Common myeloid progenitor, CD34-positive (primary cell): Measurements from ENCODE around the gene VILL.

Source experiments
- CTCF ChIA-PET: fragments of 350-600 bp; sonication (Branson Sonifier 250); formaldehyde crosslinking; loops from one replicate; lab custom pipeline; 2021; ENCODE audit warnings: antibody characterized with exemption; lab: Charles Lee
- POLR2A ChIA-PET: fragments of 350-600 bp; sonication (Branson Sonifier 250); formaldehyde crosslinking; loops from one replicate; lab custom pipeline; 2021; ENCODE audit warnings: antibody characterized with exemption; lab: Charles Lee
- DNase-seq, 3 donors: peaks; one replicate each; pipeline versions ENCODE4 v3.0.0 to v3.0.0-alpha.2; 2013
- H3K27ac ChIP-seq, 2 experiments: 1 replicate in 1 of 2; 2 replicates in 1 of 2; pipeline ENCODE4 v1.7.0; 2013; ENCODE audit warnings: inconsistent platforms in 2 of 2, low read length in 2 of 2, mild to moderate bottlenecking in 2 of 2, low read depth in 1 of 2, moderate library complexity in 1 of 2; ENCODE audit not compliant: severe bottlenecking in 2 of 2, insufficient read depth in 1 of 2, poor library complexity in 1 of 2
- H3K27me3 ChIP-seq, 5 experiments: replicated peaks in 2 of 5; 1 replicate in 3 of 5; 2 replicates in 2 of 5; pipeline versions ENCODE4 v1.6.1 to v1.7.0; 2013; ENCODE audit warnings: low read length in 4 of 5, mild to moderate bottlenecking in 2 of 5, moderate library complexity in 2 of 5, inconsistent platforms in 1 of 5; ENCODE audit not compliant: insufficient read depth in 5 of 5, control insufficient read depth in 4 of 5
- H3K36me3 ChIP-seq, 4 experiments: 1 replicate in 2 of 4; 2 replicates in 2 of 4; pipeline versions ENCODE4 v1.6.1 to v1.7.0; 2013; ENCODE audit warnings: low read length in 3 of 4, control low read depth in 1 of 4, mild to moderate bottlenecking in 1 of 4; ENCODE audit not compliant: control insufficient read depth in 4 of 4, insufficient read depth in 4 of 4
- H3K4me1 ChIP-seq, 4 experiments: 1 replicate in 3 of 4; 2 replicates in 1 of 4; pipeline versions ENCODE4 v1.6.1 to v1.7.1; 2013; ENCODE audit warnings: low read length in 3 of 4, mild to moderate bottlenecking in 3 of 4, control low read depth in 1 of 4, inconsistent platforms in 1 of 4, moderate library complexity in 1 of 4; ENCODE audit not compliant: control insufficient read depth in 4 of 4, insufficient read depth in 4 of 4; ENCODE audit errors: control extremely low read depth in 1 of 4
- H3K4me3 ChIP-seq, 7 experiments: 1 replicate in 4 of 7; 2 replicates in 3 of 7; pipeline versions ENCODE4 v1.5.1 to v1.7.0; 2013; ENCODE audit warnings: mild to moderate bottlenecking in 7 of 7, low read length in 6 of 7, moderate library complexity in 6 of 7, inconsistent platforms in 2 of 7, low read depth in 2 of 7, control low read depth in 1 of 7; ENCODE audit not compliant: insufficient read depth in 4 of 7, control insufficient read depth in 1 of 7; ENCODE audit errors: extremely low read depth in 1 of 7
- H3K9me3 ChIP-seq, 5 experiments: 1 replicate in 4 of 5; 2 replicates in 1 of 5; pipeline versions ENCODE4 v1.6.1 to v1.7.1; 2013; ENCODE audit warnings: low read length in 4 of 5, mild to moderate bottlenecking in 2 of 5, inconsistent platforms in 1 of 5, low read depth in 1 of 5, moderate library complexity in 1 of 5; ENCODE audit not compliant: control insufficient read depth in 4 of 5, insufficient read depth in 2 of 5; ENCODE audit errors: control extremely low read depth in 1 of 5
- WGBS: methylation state at CpG from one replicate; pipeline ENCODE4 v1.1.5; 2013; ENCODE audit not compliant: insufficient coverage; 5-methylcytosine and 5-hydroxymethylcytosine counted together

The VILL gene

GRCh38 chr3:37992271-37993066 lies 1.9 kb downstream of the VILL start:
- CTCF ChIA-PET, result interaction anchor here (1.1 to 2.8 kb wide), 2 partner anchors 10 to 18 kb away, joined by 3 to 9 read pairs; no protein-coding TSS in a partner anchor
- 100% methylated on average over 8 of the region's 9 CpGs for WGBS
- no peaks in the 10 kb centered on the region for H3K9me3 ChIP-seq
- H3K4me3 ChIP-seq, result no peak overlapping the region
- H3K36me3 ChIP-seq, result peaks cover 3 to 17% (median 12%) of the 10 kb centered on the region in 4 experiments
- POLR2A ChIA-PET, result interaction anchor here (0.6 kb wide), 1 partner anchor 975 kb away, joined by 4 read pairs; no protein-coding TSS in a partner anchor
- H3K4me1 ChIP-seq, result peaks cover 0 to 31% (median 17%) of the 10 kb centered on the region in 4 experiments
- DNase-seq, result no peak
- H3K27me3 ChIP-seq, result no peaks in the 10 kb centered on the region
- H3K27ac ChIP-seq, result no peak overlapping the region

DNA sequence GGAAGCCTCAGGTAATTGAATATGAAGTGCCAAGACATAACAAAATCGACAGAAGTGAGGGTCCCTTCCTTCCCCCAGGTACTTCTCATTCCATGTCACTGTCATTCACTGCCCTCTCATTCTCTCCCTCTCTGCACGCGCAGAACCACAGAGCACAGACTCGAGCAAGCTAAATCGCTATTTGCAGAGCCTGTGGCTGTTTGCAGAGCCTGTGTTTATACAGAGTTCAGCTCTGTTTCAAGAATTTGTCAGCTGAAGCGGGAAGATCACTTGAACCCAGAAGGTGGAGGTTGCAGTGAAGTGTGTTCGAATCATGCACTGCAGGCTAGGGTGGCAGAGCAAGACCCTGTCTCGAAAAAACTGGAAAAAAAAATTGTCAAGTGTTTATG lies 2.5 kb downstream of the VILL start:
- POLR2A ChIA-PET, result no interaction called here
- H3K27me3 ChIP-seq, result no peaks in the 10 kb centered on the region
- CTCF ChIA-PET, result interaction anchor here (1.1 to 2.8 kb wide), 3 partner anchors 9 to 18 kb away, joined by 3 to 9 read pairs (median 4); no protein-coding TSS in a partner anchor
- H3K9me3 ChIP-seq, result no peaks in the 10 kb centered on the region
- H3K36me3 ChIP-seq, result peaks cover 3 to 19% (median 14%) of the 10 kb centered on the region in 4 experiments
- no peak overlapping the region for H3K27ac ChIP-seq
- 100% methylated on average over 7 of the region's 8 CpGs for WGBS
- peaks cover 0 to 35% (median 19%) of the 10 kb centered on the region in 4 experiments for H3K4me1 ChIP-seq
- peak overlapping the region in 1 of 7 experiments; percentile 94 for H3K4me3 ChIP-seq
- DNase-seq, result no peak

DNA sequence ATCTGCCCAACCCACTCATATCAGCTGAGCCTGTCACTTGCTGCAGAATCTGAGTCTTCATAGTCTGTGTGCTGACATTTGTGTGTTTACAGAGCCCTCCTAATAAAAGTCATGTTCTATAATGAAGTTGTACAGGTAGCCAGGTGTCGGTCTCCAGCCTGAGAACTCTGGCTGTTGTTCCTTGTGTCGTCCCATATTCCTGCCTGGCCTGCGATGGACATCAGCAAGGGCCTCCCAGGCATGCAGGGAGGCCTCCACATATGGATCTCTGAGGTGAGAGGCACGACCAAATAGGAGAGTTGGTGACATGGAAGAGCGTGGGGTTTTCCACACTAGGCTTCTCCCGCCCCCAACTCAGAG lies 2.9 kb downstream of the VILL start:
- ChIA-PET POLR2A (no interaction called here), CTCF (interaction anchor here (1.6 to 2.8 kb wide), 2 partner anchors 9 to 19 kb away, joined by 4 to 9 read pairs; no protein-coding TSS in a partner anchor)
- Histone ChIP-seq H3K36me3 (peaks cover 3 to 19% (median 14%) of the 10 kb centered on the region in 4 experiments), H3K9me3 (no peaks in the 10 kb centered on the region), H3K4me1 (peaks cover 0 to 39% (median 23%) of the 10 kb centered on the region in 4 experiments), H3K27ac (peak overlapping the region; percentile 52 to 80), H3K4me3 (peak overlapping the region; percentile 63 to 94 (median 76)), H3K27me3 (no peaks in the 10 kb centered on the region)
- WGBS, result 100% methylated on average over 3 of the region's 6 CpGs
- no peak for DNase-seq

GRCh38 chr3:37993820-37994638 lies 3.4 kb downstream of the VILL start:
- peaks cover 0 to 42% (median 27%) of the 10 kb centered on the region in 4 experiments for H3K4me1 ChIP-seq
- H3K4me3 ChIP-seq, result peak overlapping the region; percentile 63 to 94 (median 76)
- DNase-seq, result peak; percentile 48 to 72 (median 62)
- no peaks in the 10 kb centered on the region for H3K9me3 ChIP-seq
- WGBS, result 0% methylated on average over 29 of the region's 49 CpGs
- POLR2A ChIA-PET, result no interaction called here
- peaks cover 3 to 19% (median 14%) of the 10 kb centered on the region in 4 experiments for H3K36me3 ChIP-seq
- peak overlapping the region; percentile 52 to 80 for H3K27ac ChIP-seq
- CTCF ChIA-PET, result interaction anchor here (1.6 to 2.8 kb wide), 2 partner anchors 10 to 19 kb away, joined by 4 to 9 read pairs; no protein-coding TSS in a partner anchor
- no peaks in the 10 kb centered on the region for H3K27me3 ChIP-seq

GRCh38 chr3:37994639-37994972 lies 4.0 kb downstream of the VILL start:
- Histone ChIP-seq H3K9me3 (no peaks in the 10 kb centered on the region), H3K4me3 (peak overlapping the region in 6 of 7 experiments; percentile 66 to 94 (median 82)), H3K27me3 (no peaks in the 10 kb centered on the region), H3K36me3 (peaks cover 3 to 24% (median 15%) of the 10 kb centered on the region in 4 experiments), H3K27ac (peak overlapping the region in 1 of 2 experiments; percentile 80), H3K4me1 (peaks cover 0 to 46% (median 28%) of the 10 kb centered on the region in 4 experiments)
- DNase-seq, result peak in 1 of 3 donors; percentile 9
- ChIA-PET POLR2A (no interaction called here), CTCF (interaction anchor here (1.6 to 2.8 kb wide), 2 partner anchors 10 to 20 kb away, joined by 4 to 9 read pairs; no protein-coding TSS in a partner anchor)
- WGBS, result no CpG with 5 or more reads among the region's 2 CpGs

DNA sequence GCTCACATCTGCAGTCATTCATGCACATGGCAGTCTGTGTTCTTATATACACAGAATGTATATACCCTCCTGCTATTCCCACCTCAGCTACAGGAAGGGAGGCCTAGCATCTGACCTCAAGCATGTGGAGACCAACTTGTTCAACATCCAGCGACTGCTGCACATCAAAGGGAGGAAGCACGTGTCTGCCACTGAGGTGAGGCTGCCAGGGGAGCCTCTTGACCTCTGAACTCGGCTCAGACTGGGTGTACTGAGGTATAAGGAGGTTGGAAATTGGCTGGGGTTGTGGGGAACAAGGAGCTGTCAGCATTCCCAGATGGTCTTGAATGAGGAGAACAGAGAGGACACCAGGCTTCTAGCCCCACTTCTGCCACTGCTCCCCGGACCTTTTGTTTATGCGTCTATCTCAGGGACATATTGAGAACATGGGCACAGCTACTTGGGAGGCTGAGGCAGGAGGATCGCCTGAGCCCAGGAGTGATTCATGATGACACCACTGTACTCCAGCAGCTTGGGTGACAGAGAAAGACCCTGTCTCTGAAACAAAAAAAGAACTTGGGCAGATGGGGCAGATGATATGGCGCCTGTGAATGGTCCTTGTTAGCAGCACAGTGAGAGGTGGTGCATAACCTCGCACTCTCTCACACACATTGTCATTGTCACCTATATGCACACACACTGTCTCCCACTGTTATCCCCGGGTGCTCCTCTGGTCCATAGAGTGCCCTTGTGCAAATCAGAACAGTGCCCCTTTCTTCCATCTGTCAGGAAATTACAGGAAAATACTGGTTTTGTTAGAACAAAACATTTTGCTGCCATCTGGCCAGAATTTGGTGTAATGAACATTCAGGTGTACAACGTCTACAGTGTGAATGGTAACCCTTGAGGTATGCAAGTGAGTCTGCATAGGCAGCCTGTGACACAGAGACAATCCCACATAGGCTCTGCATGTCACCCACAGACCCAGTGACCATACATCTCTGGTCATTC lies 5.4 kb downstream of the VILL start:
- Histone ChIP-seq H3K4me1 (peaks cover 0 to 46% (median 28%) of the 10 kb centered on the region in 4 experiments), H3K9me3 (no peaks in the 10 kb centered on the region), H3K27ac (no peak overlapping the region), H3K4me3 (no peak overlapping the region), H3K36me3 (peaks cover 3 to 33% (median 21%) of the 10 kb centered on the region in 4 experiments), H3K27me3 (no peaks in the 10 kb centered on the region)
- CTCF ChIA-PET, result interaction anchor here (0.6 to 2.5 kb wide), 12 partner anchors 8 to 484 kb away, joined by 3 to 10 read pairs (median 4); partner anchors contain the start of gene DLEC1
- POLR2A ChIA-PET, result interaction anchor here (1.1 kb wide), 1 partner anchor 141 kb away, joined by 3 read pairs; the partner anchor contains the start of gene ACAA1
- whole genome bisulfite sequencing, result 88% methylated on average over 7 of the region's 10 CpGs
- DNase-seq, result peak in 1 of 3 donors; percentile 7
